ENCODE results near the gene APOE. TPM values are rescaled to one million over a fixed set of nuclear protein-coding genes. Genes with fewer than 3 reads are reported as not detected.

The APOE gene
- total RNA-seq, 1 donor from 2014 or later: 93.9 TPM

- Histone ChIP-seq H3K9me3 (ENCODE audit: control insufficient read depth in 3 of 3, low read length in 3 of 3) (no peaks in the 10 kb centered on the region), H3K4me3 (ENCODE audit: low read length in 3 of 3) (no peak overlapping the region), H3K4me1 (ENCODE audit: control insufficient read depth in 3 of 3, insufficient read depth in 3 of 3, low read length in 3 of 3) (peaks cover 7 to 12% (median 10%) of the 10 kb centered on the region in 3 donors), H3K9ac (ENCODE audit: low read depth in 1 of 3, low read length in 3 of 3) (no peak overlapping the region), H3K36me3 (ENCODE audit: control insufficient read depth in 3 of 3, insufficient read depth in 3 of 3, low read length in 3 of 3) (peaks cover 4 to 7% (median 5%) of the 10 kb centered on the region in 3 donors), H3K27ac (ENCODE audit: low read depth, low read length) (no peak overlapping the region), H3K27me3 (ENCODE audit: control insufficient read depth in 3 of 3, insufficient read depth in 3 of 3, low read length in 3 of 3) (no peaks in the 10 kb centered on the region)
These were observed 42.6 kb downstream of the APOE start for GRCh38 chr19:44948237-44948636.

- H3K9ac ChIP-seq (ENCODE audit: low read depth in 1 of 3, low read length in 3 of 3): no peak overlapping the region
- H3K9me3 ChIP-seq (ENCODE audit: control insufficient read depth in 3 of 3, low read length in 3 of 3): no peaks in the 10 kb centered on the region
- peaks cover 4 to 7% (median 5%) of the 10 kb centered on the region in 3 donors for H3K36me3 ChIP-seq (ENCODE audit: control insufficient read depth in 3 of 3, insufficient read depth in 3 of 3, low read length in 3 of 3)
- H3K27ac ChIP-seq (ENCODE audit: low read depth, low read length): no peak overlapping the region
- H3K4me1 ChIP-seq (ENCODE audit: control insufficient read depth in 3 of 3, insufficient read depth in 3 of 3, low read length in 3 of 3): peaks cover 13 to 18% (median 16%) of the 10 kb centered on the region in 3 donors
- H3K27me3 ChIP-seq (ENCODE audit: control insufficient read depth in 3 of 3, insufficient read depth in 3 of 3, low read length in 3 of 3): no peaks in the 10 kb centered on the region
- no peak overlapping the region for H3K4me3 ChIP-seq (ENCODE audit: low read length in 3 of 3)
These were observed 43.3 kb downstream of the APOE start for GRCh38 chr19:44948763-44949374.

DNA sequence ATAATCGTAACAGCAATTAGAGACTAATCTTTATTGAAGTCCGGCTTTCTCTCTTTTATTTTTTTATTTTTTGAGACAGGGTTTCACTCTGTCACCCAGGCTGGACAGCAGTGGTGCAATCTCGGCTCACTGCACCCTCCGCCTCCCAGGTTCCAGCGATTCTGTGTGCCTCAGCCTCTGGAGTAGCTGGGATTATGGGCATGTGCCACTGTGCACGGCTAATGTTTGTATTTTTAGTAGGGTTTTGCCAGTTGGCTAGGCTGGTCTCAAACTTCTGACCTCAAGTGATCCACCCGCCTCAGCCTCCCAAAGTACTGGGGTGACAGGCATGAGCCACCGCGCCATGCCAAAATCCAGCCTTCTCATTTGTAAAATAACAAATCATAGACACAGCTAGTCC is 44.0 kb downstream of the APOE start:
- Histone ChIP-seq H3K9ac (ENCODE audit: low read depth in 1 of 3, low read length in 3 of 3) (no peak overlapping the region), H3K9me3 (ENCODE audit: control insufficient read depth in 3 of 3, low read length in 3 of 3) (no peaks in the 10 kb centered on the region), H3K27ac (ENCODE audit: low read depth, low read length) (no peak overlapping the region), H3K36me3 (ENCODE audit: control insufficient read depth in 3 of 3, insufficient read depth in 3 of 3, low read length in 3 of 3) (peaks cover 4 to 7% (median 5%) of the 10 kb centered on the region in 3 donors), H3K4me1 (ENCODE audit: control insufficient read depth in 3 of 3, insufficient read depth in 3 of 3, low read length in 3 of 3) (peaks cover 17 to 23% (median 20%) of the 10 kb centered on the region in 3 donors), H3K27me3 (ENCODE audit: control insufficient read depth in 3 of 3, insufficient read depth in 3 of 3, low read length in 3 of 3) (no peaks in the 10 kb centered on the region), H3K4me3 (ENCODE audit: low read length in 3 of 3) (no peak overlapping the region)

DNA sequence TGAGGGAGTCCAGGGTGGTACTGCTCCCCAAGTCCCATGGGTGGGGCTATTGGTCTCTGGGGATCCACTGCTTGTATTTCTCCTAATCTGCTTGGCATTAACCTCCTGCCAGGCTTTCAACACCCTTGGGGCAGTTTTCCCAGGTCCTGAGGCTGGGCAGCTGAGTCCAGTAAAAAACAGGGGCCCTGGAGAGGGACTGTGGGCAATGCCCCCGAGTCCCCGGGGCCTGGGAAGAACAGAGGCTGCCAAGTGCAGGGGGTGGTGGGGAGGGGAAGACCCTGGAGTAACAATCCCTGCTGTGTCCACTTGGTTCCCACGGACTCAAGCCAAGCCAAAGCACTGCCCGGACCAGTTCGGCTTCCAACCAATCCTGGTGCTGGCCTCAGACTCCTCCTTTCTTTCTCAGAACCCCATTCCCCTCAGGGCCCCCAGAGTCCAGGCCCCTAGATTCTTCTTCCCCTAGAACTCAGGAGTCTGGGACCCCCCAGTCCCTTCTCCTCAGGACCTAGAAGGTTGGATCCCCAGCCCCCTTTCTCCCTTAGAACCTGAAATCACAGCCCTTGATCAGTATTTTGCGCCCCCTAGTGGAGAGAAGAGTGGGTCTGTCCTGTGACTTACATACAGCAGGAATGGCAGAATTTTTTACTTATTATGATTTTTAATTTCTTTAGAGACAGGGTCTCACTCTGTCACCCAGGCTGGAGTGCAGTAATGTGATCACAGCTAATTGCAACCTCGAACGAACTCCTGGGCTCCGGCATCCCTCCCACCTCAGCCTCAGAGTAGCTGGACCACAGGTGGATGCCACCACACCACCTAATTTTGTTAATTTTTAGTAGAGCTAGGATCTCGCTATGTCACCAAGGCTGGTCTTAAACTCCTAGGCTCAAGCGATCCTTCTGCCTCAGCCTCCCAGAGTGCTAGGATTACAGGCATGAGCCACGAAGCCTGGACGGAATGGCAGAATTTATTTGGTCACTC is 45.9 kb downstream of the APOE start:
- Histone ChIP-seq H3K4me1 (ENCODE audit: control insufficient read depth in 3 of 3, insufficient read depth in 3 of 3, low read length in 3 of 3) (peaks cover 26 to 38% (median 31%) of the 10 kb centered on the region in 3 donors), H3K9ac (ENCODE audit: low read depth in 1 of 3, low read length in 3 of 3) (peak overlapping the region in 2 of 3 donors; percentile 50 to 68), H3K27ac (ENCODE audit: low read depth, low read length) (peak overlapping the region; percentile 25), H3K4me3 (ENCODE audit: low read length in 3 of 3) (no peak overlapping the region), H3K27me3 (ENCODE audit: control insufficient read depth in 3 of 3, insufficient read depth in 3 of 3, low read length in 3 of 3) (no peaks in the 10 kb centered on the region), H3K9me3 (ENCODE audit: control insufficient read depth in 3 of 3, low read length in 3 of 3) (no peaks in the 10 kb centered on the region), H3K36me3 (ENCODE audit: control insufficient read depth in 3 of 3, insufficient read depth in 3 of 3, low read length in 3 of 3) (peaks cover 4 to 7% (median 5%) of the 10 kb centered on the region in 3 donors)

GRCh38 chr19:44954278-44954648 is 48.7 kb downstream of the APOE start:
- peaks cover 38 to 60% (median 44%) of the 10 kb centered on the region in 3 donors for H3K4me1 ChIP-seq (ENCODE audit: control insufficient read depth in 3 of 3, insufficient read depth in 3 of 3, low read length in 3 of 3)
- H3K9me3 ChIP-seq (ENCODE audit: control insufficient read depth in 3 of 3, low read length in 3 of 3): no peaks in the 10 kb centered on the region
- peak overlapping the region; percentile 91 for H3K27ac ChIP-seq (ENCODE audit: low read depth, low read length)
- peak overlapping the region; percentile 83 to 95 (median 90) for H3K9ac ChIP-seq (ENCODE audit: low read depth in 1 of 3, low read length in 3 of 3)
- peaks cover 7 to 11% (median 10%) of the 10 kb centered on the region in 3 donors for H3K36me3 ChIP-seq (ENCODE audit: control insufficient read depth in 3 of 3, insufficient read depth in 3 of 3, low read length in 3 of 3)
- H3K4me3 ChIP-seq (ENCODE audit: low read length in 3 of 3): peak overlapping the region; percentile 86 to 100 (median 96)
- no peaks in the 10 kb centered on the region for H3K27me3 ChIP-seq (ENCODE audit: control insufficient read depth in 3 of 3, insufficient read depth in 3 of 3, low read length in 3 of 3)

DNA sequence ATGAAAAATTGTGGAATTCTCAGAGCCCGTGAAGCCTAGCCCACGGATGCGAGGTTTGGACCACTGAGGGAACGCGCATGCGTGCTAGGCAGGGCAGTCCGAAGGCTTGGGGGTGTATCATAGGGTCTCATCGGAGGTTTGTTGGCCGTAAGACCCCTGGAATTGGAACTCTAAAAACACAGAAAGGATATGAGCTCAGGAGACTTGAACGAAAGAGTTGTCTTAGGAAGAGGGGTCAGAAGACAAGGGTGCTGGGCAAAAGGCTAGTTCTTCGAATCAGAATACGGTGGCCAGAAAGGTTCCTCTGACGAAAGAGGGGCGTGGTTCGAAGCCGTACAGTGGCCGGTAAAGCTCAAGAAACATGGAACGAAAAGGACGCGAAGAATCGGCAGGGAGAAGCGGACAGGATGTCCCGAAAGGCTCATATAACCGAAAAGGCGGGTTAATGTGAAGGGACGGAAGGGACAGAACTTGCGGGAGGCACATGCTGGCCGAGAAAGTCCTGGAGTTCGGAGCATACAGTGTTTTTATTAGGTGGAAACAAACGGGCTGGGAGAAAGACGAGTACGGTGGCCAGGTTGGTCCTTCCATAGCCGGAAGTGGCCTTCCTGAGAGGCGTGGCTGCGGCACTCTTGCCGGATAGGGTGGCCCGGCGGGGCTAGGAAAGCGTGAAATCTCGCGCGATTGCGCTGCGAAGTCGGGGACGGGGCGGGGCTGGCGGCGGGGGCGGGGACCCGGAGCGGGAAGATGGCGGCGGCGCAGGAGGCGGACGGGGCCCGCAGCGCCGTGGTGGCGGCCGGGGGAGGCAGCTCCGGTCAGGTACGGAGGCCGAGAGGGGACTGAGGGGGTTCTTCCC is 49.3 kb downstream of the APOE start, which contains the start of gene CLPTM1:
TSS of gene CLPTM1 (plus strand) at position 732 of the 856 bp plus-strand sequence. CDS start at position 748, 16 bp downstream.
- H3K4me3 ChIP-seq (ENCODE audit: low read length in 3 of 3): peak within 1 kb of the TSS; percentile 86 to 100 (median 96)
- peak within 1 kb of the TSS; percentile 91 for H3K27ac ChIP-seq (ENCODE audit: low read depth, low read length)
- H3K4me1 ChIP-seq (ENCODE audit: control insufficient read depth in 3 of 3, insufficient read depth in 3 of 3, low read length in 3 of 3): peaks cover 38 to 60% (median 44%) of the 10 kb centered on the region in 3 donors
- peaks cover 7 to 11% (median 10%) of the 10 kb centered on the region in 3 donors for H3K36me3 ChIP-seq (ENCODE audit: control insufficient read depth in 3 of 3, insufficient read depth in 3 of 3, low read length in 3 of 3)
- no peaks in the 10 kb centered on the region for H3K27me3 ChIP-seq (ENCODE audit: control insufficient read depth in 3 of 3, insufficient read depth in 3 of 3, low read length in 3 of 3)
- H3K9ac ChIP-seq (ENCODE audit: low read depth in 1 of 3, low read length in 3 of 3): peak within 1 kb of the TSS; percentile 95 to 99 (median 96)
- H3K9me3 ChIP-seq (ENCODE audit: control insufficient read depth in 3 of 3, low read length in 3 of 3): no peaks in the 10 kb centered on the region

DNA sequence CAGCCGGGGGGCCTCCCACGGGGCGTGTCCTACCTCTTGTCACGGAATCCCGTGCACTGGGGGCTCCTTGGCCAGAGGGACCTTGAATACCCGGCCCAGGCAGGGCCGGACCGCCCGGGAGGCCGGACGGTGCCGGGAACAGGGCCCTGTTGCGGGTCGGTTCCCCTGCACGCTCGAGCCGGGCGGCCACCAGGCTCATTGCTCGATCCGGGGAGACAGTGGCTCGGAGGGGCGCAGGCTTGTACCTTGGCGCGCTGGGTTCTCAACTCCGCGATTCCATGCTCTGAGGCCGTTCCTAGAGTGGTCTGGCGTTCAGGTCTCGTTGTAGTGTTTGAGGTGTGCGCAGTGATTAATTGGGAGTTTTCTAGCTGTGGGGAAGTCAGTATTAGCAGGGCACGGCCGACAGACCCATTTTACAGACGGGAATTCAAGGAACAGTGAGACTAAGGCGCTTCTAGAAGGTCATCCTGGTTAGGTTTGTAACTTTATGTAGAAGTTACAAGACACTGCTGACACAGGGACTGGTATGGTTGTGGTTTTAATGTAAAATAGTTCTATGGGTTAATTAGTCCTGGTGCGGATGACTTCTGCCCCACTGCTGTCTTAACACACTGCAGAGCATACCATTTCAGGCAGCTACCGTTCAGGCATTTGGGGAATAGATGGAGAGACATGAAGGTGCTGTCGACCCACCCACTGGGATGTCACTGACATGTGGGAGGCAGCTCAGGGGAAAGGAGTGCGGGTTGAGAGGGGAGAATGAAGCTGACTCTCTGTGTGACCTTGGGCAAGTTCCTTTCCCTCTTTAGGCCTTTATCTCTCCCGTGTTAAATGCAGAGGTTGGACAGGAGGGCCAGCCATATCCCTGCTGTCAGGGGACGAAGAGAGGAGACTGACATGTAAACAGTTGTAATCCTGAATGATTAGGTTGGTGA is 50.2 kb downstream of the APOE start:
- peaks cover 40 to 64% (median 46%) of the 10 kb centered on the region in 3 donors for H3K4me1 ChIP-seq (ENCODE audit: control insufficient read depth in 3 of 3, insufficient read depth in 3 of 3, low read length in 3 of 3)
- no peaks in the 10 kb centered on the region for H3K27me3 ChIP-seq (ENCODE audit: control insufficient read depth in 3 of 3, insufficient read depth in 3 of 3, low read length in 3 of 3)
- peak overlapping the region; percentile 86 to 98 (median 96) for H3K4me3 ChIP-seq (ENCODE audit: low read length in 3 of 3)
- peak overlapping the region; percentile 94 to 99 (median 96) for H3K9ac ChIP-seq (ENCODE audit: low read depth in 1 of 3, low read length in 3 of 3)
- peaks cover 0 to 16% (median 8%) of the 10 kb centered on the region in 3 donors for H3K36me3 ChIP-seq (ENCODE audit: control insufficient read depth in 3 of 3, insufficient read depth in 3 of 3, low read length in 3 of 3)
- H3K27ac ChIP-seq (ENCODE audit: low read depth, low read length): peak overlapping the region; percentile 91
- H3K9me3 ChIP-seq (ENCODE audit: control insufficient read depth in 3 of 3, low read length in 3 of 3): no peaks in the 10 kb centered on the region

GRCh38 chr19:44957526-44957925 is 51.9 kb downstream of the APOE start:
- Histone ChIP-seq H3K9me3 (ENCODE audit: control insufficient read depth in 3 of 3, low read length in 3 of 3) (no peaks in the 10 kb centered on the region), H3K9ac (ENCODE audit: low read depth in 1 of 3, low read length in 3 of 3) (peak overlapping the region; percentile 3 to 99 (median 44)), H3K4me3 (ENCODE audit: low read length in 3 of 3) (no peak overlapping the region), H3K4me1 (ENCODE audit: control insufficient read depth in 3 of 3, insufficient read depth in 3 of 3, low read length in 3 of 3) (peaks cover 37 to 55% (median 41%) of the 10 kb centered on the region in 3 donors), H3K27ac (ENCODE audit: low read depth, low read length) (no peak overlapping the region), H3K36me3 (ENCODE audit: control insufficient read depth in 3 of 3, insufficient read depth in 3 of 3, low read length in 3 of 3) (peaks cover 4 to 25% (median 14%) of the 10 kb centered on the region in 3 donors), H3K27me3 (ENCODE audit: control insufficient read depth in 3 of 3, insufficient read depth in 3 of 3, low read length in 3 of 3) (no peaks in the 10 kb centered on the region)

All from skeletal muscle tissue (tissue), 4 donors.